ENCODE measurements around the gene CLN6.

Gene CLN6

DNA sequence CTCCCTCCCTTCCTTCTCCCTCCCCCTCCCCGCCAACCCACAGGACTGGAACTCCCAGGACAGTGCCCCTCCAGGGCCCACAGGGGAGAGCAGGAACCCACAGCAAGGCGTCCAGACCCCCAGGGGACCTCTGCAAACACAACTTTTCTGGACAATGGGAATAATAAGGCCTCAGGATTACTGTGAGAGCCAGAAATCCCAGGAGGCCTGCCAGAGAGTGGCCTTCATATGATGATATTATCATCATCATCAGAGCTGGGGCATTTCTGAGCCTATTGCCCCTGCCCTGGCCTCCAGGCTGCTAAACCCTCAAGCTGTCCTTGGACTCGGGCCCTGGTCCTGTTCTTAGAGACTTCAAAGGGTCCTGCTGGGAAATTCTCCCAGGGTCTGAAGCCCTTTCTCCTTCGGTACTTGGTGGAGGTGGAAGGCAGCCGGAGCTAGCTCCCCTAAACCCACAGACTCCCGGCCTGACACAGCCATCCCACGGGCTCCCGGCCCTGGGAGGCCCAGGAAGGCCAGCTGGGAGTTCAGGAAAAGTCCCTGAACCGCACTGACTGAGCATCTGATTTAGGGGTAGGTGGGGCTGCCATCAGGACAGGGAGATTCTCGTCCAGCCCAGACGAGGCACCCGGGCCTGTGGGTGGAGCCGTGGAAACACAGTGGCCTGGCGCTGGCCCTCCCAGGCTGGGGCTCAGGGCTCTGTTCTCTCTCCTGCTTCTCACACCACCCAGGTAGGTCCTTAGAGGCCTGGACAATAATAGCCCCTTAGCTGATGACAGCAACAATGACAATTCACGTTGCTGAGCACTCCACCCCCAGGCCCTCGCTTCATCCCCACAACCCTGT, 29.3 kb downstream of the CLN6 start:
- no peaks in the 10 kb centered on the region for H3K27me3 Mint-ChIP-seq
- H3K9me3 Mint-ChIP-seq, result no peaks in the 10 kb centered on the region
- peaks cover 9% of the 10 kb centered on the region for H3K36me3 Mint-ChIP-seq (ENCODE audit: low read depth)
- no peaks in the 10 kb centered on the region for H3K4me1 Mint-ChIP-seq (ENCODE audit: low read depth)
- no peak overlapping the region for H3K4me3 Mint-ChIP-seq
- no peak overlapping the region for H3K27ac Mint-ChIP-seq

DNA sequence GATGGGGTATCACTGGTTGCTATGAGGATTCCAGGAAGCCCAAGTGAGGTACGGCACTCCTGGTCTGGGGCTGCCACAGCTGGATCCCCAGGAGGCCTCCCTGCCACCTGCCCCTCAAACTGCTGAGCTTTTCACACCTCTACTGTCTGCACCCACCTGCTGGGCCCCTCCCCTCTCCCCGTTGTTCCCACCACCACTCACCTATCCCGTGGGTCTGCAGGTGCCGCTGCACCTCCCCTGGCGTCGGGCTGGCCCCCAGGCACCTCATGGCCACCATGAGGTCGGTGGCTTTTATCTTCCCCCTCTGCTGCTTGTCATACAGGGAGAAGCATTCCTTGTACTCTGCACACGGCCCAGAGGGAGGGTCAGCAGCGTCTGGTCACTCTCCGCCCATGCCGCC, 30.2 kb downstream of the CLN6 start:
- peaks cover 17% of the 10 kb centered on the region for H3K36me3 Mint-ChIP-seq (ENCODE audit: low read depth)
- H3K27me3 Mint-ChIP-seq, result no peaks in the 10 kb centered on the region
- no peaks in the 10 kb centered on the region for H3K9me3 Mint-ChIP-seq
- no peak overlapping the region for H3K4me3 Mint-ChIP-seq
- no peak overlapping the region for H3K27ac Mint-ChIP-seq
- H3K4me1 Mint-ChIP-seq (ENCODE audit: low read depth), result no peaks in the 10 kb centered on the region

DNA sequence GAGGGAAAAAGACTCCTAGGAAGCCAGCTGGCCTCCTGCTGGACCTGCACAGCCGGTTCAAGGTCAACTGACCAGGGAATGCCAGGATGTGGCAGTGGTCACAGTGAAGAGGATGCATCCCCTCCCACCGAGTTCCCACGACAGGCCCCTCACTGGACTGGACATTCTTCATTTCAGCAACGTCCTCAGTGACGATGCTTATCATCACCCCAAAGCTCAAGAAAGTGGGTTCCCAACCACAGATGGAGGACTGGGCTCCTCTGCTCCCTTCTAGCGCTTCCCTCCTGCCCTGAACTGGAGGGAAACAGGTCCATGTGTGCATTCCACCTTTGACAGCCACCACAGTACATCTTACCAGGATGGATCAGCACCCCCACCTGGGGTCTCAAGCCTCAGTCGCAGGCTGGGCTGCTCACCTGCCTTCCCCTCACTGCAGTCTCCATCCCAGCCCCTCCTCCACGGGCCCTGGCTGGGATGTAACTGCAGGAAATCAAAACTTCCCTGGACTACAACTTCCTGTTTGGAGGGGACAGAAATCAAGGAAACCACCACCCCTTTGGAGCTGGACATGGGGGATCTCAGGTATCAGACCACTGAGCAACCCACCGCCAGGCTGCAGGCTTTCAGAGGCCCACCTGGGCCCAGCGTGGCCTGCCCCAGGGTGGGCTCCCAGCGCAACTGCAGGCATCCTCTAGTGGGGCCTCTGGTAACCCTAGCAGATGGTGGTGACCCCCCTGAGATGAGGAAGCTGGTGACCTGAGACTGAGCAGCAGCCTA, 31.7 kb downstream of the CLN6 start:
- H3K9me3 Mint-ChIP-seq, result no peaks in the 10 kb centered on the region
- H3K27ac Mint-ChIP-seq, result peak overlapping the region; percentile 40
- H3K36me3 Mint-ChIP-seq (ENCODE audit: low read depth), result peaks cover 30% of the 10 kb centered on the region
- H3K4me1 Mint-ChIP-seq (ENCODE audit: low read depth), result no peaks in the 10 kb centered on the region
- no peaks in the 10 kb centered on the region for H3K27me3 Mint-ChIP-seq
- no peak overlapping the region for H3K4me3 Mint-ChIP-seq

DNA sequence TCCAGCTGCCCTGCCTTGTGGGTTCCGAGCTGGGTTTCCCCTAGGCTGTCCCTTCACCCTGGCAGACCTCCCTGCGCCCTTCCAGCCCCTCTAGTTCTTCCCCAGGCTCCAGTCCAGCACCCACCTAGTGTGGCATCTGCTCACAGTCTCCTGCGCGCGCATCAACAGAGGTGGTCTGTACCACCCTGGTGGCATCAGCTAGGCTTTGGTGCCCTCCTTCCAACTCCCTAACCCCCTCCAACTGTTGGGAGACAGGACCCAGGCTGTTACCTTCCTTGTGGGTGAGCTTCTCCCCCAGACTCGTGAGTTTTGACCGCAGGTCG, 32.4 kb downstream of the CLN6 start:
- no peak overlapping the region for H3K4me3 Mint-ChIP-seq
- H3K36me3 Mint-ChIP-seq (ENCODE audit: low read depth), result peaks cover 30% of the 10 kb centered on the region
- H3K27me3 Mint-ChIP-seq, result no peaks in the 10 kb centered on the region
- no peak overlapping the region for H3K27ac Mint-ChIP-seq
- no peaks in the 10 kb centered on the region for H3K4me1 Mint-ChIP-seq (ENCODE audit: low read depth)
- no peaks in the 10 kb centered on the region for H3K9me3 Mint-ChIP-seq

DNA sequence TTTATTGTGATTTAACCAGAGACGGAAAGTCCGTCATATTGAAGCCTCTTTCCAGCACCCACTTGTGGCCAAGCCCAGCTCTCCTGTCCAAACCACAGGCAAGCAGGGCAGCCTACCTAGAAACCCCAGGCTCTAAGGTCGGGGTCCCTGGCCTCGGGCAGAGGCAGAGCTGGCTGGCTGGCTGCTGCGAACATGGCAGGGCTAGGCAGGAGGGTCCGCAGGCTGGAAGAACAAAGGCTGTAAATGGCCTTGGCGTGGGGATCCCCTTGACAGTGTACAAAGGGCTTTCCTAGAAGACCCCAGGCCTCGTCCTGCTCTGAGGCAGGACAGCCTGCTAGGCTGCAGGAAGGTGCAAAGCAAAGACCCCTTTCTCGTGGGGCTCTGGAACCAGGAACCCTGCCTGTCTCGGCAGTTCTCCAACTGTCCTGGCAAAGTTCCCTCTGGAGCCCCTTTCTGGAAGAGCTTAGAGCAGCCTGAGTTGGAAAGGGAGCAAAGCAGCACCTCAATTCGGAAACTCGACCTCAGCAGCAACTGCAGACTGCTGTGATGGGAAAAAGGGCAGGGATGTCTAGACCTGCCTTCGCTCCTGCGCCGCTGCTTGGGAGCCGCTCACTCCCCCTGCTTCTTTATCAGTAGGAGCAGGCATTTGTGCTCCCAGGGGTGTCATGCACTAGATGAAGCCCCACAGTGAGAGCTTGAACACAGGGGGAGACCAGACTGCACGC, 32.9 kb downstream of the CLN6 start:
- H3K27ac Mint-ChIP-seq, result no peak overlapping the region
- H3K9me3 Mint-ChIP-seq, result no peaks in the 10 kb centered on the region
- H3K27me3 Mint-ChIP-seq, result no peaks in the 10 kb centered on the region
- H3K4me3 Mint-ChIP-seq, result no peak overlapping the region
- H3K36me3 Mint-ChIP-seq (ENCODE audit: low read depth), result peaks cover 34% of the 10 kb centered on the region
- no peaks in the 10 kb centered on the region for H3K4me1 Mint-ChIP-seq (ENCODE audit: low read depth)

DNA sequence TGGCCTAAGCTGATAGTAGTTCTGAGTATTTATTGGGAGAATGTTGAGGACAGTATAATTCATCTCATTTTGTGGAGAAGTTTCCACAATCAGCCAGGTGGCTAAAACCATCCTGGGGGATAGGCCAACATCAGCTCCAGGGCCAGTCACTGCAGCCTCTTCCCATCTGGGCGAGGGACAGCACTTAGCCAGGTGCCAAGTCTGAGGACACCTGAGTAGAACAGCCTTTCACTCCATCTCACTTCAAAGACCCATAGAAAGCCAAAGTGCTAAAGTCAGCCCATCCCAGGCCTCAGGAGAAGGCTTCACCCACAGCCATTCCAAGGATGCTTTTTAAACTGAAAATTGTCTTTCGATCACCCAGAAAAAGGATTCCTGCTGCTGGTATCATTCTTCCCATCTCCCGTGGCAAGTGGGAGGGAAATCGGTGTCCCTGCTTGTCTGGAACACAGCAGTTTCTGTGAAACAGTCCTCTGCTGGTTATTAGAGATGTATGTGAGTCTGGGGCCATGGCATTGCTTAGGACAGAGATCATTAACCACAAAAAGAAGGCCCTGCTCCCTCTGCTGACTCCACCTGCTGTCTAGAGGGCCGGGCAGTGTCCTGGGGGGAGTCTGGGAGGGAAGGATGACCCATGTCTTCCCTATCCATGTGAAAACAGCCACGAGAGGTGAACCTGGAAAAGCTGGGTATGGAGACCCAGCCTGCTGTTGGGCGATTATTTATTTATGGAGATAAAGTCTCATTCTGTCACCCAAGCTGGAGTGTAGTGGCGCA, 34.0 kb downstream of the CLN6 start:
- H3K9me3 Mint-ChIP-seq, result no peaks in the 10 kb centered on the region
- no peaks in the 10 kb centered on the region for H3K4me1 Mint-ChIP-seq (ENCODE audit: low read depth)
- H3K4me3 Mint-ChIP-seq, result no peak overlapping the region
- peak overlapping the region; percentile 34 for H3K27ac Mint-ChIP-seq
- H3K36me3 Mint-ChIP-seq (ENCODE audit: low read depth), result peaks cover 35% of the 10 kb centered on the region
- H3K27me3 Mint-ChIP-seq, result no peaks in the 10 kb centered on the region

DNA sequence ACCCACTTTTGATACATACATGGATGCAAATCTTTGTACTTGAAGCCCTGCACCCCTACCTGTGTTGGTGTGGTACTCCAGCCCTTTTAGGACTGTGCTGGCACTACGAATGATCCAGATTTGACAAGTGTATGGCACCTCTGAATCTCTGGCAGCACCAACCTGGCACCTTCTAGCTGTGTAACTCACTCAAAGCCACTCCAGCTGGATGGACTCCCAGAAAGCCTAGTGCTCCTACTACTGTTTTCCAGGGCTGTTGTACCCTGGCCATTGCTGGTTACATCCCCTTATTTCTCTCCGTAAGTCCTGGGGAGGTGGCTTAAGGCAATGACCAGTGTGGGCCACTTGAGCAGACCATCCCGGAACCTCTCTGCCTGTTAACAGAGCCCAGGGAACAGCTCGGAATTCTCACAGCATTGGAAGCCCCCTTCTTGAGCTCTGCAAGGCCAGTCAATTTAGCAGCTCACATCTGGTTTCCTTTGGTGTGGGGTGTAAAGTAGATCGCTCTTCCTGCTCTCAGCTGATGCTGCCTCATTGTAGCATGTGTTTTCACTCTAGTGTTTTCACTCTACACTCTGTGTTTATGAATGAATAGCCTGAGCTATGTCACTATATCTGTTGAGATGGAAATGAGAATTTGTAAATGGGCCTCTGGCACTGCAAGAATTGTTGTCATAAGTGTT, 36.6 kb downstream of the CLN6 start:
- Mint-ChIP-seq H3K27me3 (no peaks in the 10 kb centered on the region), H3K9me3 (no peaks in the 10 kb centered on the region), H3K36me3 (ENCODE audit: low read depth) (peaks cover 61% of the 10 kb centered on the region), H3K4me3 (no peak overlapping the region), H3K27ac (no peak overlapping the region), H3K4me1 (ENCODE audit: low read depth) (no peaks in the 10 kb centered on the region)

DNA sequence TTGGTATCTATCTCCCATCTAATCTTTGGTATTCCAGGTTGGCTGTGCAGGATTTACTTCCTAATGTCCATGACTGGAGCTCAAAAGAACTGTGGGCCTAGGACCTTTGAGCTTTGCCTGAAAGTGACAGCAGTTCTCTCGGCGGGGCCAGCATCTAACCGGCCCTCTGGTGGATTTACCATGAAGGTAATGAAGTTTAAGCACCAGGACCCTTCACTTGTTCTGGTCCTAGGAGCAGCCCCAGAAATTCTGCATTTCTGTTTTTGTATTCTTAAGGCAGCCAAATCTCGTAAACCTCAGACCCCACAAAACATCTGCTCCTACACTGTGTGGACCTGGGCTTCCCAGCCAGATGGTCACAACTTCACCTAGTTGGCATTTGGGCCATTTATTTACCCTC, 37.4 kb downstream of the CLN6 start:
- H3K4me1 Mint-ChIP-seq (ENCODE audit: low read depth), result no peaks in the 10 kb centered on the region
- peaks cover 60% of the 10 kb centered on the region for H3K36me3 Mint-ChIP-seq (ENCODE audit: low read depth)
- H3K4me3 Mint-ChIP-seq, result no peak overlapping the region
- no peak overlapping the region for H3K27ac Mint-ChIP-seq
- no peaks in the 10 kb centered on the region for H3K9me3 Mint-ChIP-seq
- no peaks in the 10 kb centered on the region for H3K27me3 Mint-ChIP-seq

DNA sequence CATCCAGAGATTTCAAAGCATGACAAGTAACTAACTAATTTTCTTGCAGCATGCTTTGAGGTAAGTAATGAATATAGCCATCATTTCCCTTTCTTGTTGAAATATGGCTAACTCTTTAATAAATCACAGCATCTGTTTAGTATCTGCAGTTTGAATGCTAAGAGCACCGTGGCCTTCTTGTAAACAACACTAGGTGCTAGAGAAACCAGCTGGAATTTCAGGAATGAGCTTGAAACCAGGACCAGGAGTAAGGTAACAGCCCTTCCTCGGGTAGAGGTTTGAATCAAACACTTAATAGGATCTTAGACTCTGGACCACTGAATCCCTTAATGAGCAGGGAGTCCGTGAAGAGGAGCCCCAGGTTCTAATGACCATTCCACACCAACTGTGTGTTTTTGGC, 38.0 kb downstream of the CLN6 start:
- H3K27me3 Mint-ChIP-seq, result no peaks in the 10 kb centered on the region
- H3K36me3 Mint-ChIP-seq (ENCODE audit: low read depth), result peaks cover 60% of the 10 kb centered on the region
- no peaks in the 10 kb centered on the region for H3K9me3 Mint-ChIP-seq
- no peaks in the 10 kb centered on the region for H3K4me1 Mint-ChIP-seq (ENCODE audit: low read depth)
- no peak overlapping the region for H3K4me3 Mint-ChIP-seq
- H3K27ac Mint-ChIP-seq, result no peak overlapping the region

DNA sequence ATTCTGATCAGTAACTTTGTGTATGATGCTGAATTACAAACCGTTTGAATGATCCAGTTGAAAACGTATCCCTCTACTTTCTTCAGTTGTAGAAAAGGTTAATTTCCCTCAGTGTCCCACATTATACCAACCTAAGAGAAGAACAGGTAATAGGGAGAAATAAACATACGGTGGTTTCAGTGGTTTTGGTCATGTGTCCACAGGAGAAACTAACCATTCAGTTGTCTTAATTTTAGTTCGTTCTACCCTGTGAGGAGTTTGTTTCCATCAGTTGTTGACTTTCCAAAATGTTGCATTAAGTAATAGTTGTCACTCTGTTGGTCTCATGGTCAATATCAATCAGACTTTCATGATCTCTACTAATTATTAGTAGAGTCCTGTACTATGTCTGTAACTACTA, 39.5 kb downstream of the CLN6 start:
- Mint-ChIP-seq H3K27ac (no peak overlapping the region), H3K9me3 (no peaks in the 10 kb centered on the region), H3K36me3 (ENCODE audit: low read depth) (peaks cover 66% of the 10 kb centered on the region), H3K27me3 (no peaks in the 10 kb centered on the region), H3K4me3 (no peak overlapping the region), H3K4me1 (ENCODE audit: low read depth) (no peaks in the 10 kb centered on the region)

DNA sequence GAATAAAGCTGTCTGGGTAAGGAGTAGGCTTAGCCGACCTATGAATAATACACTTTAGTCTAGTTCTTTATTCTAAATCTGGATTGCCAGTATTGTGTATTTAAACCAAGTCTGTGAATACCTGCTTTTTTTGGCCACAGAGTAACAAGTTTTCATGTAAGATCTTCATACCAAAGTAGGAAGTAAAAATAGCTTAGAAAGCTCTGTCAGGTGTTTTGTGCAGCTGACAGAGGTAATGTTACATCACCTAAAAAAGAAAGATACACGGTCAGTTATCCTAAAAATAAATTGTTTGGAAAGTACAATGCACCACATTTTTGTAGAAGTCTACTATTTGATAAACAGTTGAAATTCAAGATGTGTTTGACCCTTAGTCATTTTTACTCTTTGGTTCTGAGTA, 40.9 kb downstream of the CLN6 start:
- H3K36me3 Mint-ChIP-seq (ENCODE audit: low read depth), result peaks cover 68% of the 10 kb centered on the region
- H3K4me3 Mint-ChIP-seq, result no peak overlapping the region

DNA sequence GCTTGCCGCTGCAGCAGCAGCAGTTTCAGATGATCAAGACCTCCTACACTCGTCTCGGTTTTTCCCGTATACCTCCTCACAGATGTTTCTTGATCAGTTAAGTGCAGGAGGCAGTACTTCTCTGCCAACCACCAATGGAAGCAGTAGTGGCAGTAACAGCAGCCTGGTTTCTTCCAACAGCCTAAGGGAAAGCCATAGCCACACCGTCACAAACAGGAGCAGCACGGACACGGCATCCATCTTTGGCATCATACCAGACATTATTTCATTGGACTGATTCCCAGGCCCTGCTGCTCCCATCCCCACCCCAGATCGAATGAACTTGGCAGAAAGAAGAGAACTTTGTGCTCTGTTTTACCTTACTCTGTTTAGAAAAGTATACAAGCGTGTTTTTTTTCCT, 42.0 kb downstream of the CLN6 start:
- H3K4me3 Mint-ChIP-seq, result no peak overlapping the region
- peaks cover 70% of the 10 kb centered on the region for H3K36me3 Mint-ChIP-seq (ENCODE audit: low read depth)
- H3K27ac Mint-ChIP-seq, result peak overlapping the region; percentile 64
- no peaks in the 10 kb centered on the region for H3K27me3 Mint-ChIP-seq
- H3K4me1 Mint-ChIP-seq (ENCODE audit: low read depth), result peaks cover 3% of the 10 kb centered on the region
- no peaks in the 10 kb centered on the region for H3K9me3 Mint-ChIP-seq

More for the DNA sequence above, 40.9 kb downstream of the CLN6 start:
- Mint-ChIP-seq H3K27me3 (no peaks in the 10 kb centered on the region), H3K27ac (no peak overlapping the region), H3K4me1 (ENCODE audit: low read depth) (peaks cover 3% of the 10 kb centered on the region), H3K9me3 (no peaks in the 10 kb centered on the region)

DNA sequence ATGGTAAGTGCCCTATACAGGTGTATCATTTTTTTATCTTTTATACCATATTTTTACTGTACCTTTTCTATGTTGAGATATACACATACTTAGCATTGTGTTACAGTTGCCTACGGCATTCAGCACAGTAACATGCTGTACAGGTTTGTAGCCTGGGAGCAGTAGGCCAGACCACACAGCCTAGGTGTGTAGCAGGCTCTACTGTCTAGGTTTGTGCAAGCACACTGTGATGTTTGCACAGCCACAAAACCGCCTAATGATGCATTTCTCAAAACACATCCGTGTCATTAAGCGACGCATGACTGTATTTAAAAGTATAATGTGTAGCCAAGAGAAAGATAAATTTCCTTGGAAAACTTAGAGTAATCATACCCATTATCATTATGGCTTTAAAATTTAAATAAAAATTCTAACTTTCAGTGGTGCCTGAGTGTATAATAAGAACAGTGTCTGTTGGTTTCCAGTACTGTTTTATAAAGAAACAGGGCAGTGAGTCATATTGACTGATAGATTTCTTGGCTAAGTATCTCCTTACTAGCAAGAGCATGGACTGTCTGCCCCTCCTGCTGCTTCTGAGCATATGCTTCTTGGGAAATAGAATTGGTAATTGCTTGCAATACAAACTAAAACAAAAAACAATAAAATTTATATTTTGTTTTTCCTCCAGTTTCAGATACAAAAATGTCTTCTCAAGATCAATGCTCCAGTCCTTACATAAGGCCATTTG, 42.7 kb downstream of the CLN6 start:
- peaks cover 68% of the 10 kb centered on the region for H3K36me3 Mint-ChIP-seq (ENCODE audit: low read depth)
- no peak overlapping the region for H3K4me3 Mint-ChIP-seq
- H3K4me1 Mint-ChIP-seq (ENCODE audit: low read depth), result peaks cover 3% of the 10 kb centered on the region
- no peaks in the 10 kb centered on the region for H3K9me3 Mint-ChIP-seq
- no peak overlapping the region for H3K27ac Mint-ChIP-seq
- H3K27me3 Mint-ChIP-seq, result no peaks in the 10 kb centered on the region
